ENCODE results near the gene ARHGAP15.

The ARHGAP15 gene

DNA sequence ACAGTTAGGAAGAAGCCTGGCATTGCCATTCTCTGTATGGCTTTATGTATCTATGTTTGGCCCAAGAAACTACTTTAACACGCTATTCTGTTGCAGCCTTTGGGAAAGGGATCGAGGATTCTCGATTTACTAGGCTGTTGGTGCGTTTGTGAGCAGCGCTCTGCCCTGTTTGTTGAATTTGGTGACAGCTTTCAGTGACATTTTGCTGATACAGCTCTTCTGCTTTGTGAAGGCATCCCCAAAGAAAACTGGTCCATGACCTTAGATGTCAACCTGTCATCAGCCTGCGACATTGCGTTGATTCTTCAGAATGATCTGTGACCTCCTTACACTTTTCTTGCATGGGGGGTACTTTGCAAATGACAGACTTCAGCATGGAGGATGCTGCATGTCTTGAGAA is 431.5 kb downstream of the ARHGAP15 start:
- TF ChIP-seq, protein P1, sequence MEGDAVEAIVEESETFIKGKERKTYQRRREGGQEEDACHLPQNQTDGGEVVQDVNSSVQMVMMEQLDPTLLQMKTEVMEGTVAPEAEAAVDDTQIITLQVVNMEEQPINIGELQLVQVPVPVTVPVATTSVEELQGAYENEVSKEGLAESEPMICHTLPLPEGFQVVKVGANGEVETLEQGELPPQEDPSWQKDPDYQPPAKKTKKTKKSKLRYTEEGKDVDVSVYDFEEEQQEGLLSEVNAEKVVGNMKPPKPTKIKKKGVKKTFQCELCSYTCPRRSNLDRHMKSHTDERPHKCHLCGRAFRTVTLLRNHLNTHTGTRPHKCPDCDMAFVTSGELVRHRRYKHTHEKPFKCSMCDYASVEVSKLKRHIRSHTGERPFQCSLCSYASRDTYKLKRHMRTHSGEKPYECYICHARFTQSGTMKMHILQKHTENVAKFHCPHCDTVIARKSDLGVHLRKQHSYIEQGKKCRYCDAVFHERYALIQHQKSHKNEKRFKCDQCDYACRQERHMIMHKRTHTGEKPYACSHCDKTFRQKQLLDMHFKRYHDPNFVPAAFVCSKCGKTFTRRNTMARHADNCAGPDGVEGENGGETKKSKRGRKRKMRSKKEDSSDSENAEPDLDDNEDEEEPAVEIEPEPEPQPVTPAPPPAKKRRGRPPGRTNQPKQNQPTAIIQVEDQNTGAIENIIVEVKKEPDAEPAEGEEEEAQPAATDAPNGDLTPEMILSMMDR (IDR thresholded peaks at IDR 0.05): no peak
- DNase-seq (ENCODE audit: low spot score): no peak

DNA sequence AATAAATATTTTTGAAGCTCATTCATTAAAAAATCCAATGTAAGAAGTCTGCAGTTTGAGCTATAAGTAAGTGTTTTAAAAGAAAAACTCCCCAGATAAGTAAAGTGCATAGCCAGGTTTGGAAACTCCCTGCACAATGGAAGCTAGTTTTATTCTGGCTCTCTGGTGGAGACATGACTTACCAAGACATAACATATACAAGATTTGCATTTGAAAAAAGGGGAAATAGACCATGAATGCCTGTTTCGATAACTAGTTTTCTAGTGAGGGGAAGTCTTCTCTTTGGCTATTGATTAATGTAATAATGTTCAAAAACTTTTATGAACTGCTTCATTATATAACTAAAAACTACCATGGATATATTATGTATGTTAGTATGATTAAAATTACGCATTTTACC is 435.2 kb downstream of the ARHGAP15 start:
- no peak overlapping the region for H3K4me3 ChIP-seq
- DNase-seq (ENCODE audit: low spot score): no peak
- H3K27ac ChIP-seq: no peak overlapping the region
- TF ChIP-seq, protein P1 (IDR thresholded peaks at IDR 0.05): no peak

More for the DNA sequence above, 431.5 kb downstream of the ARHGAP15 start:
- Histone ChIP-seq H3K27ac (no peak overlapping the region), H3K4me3 (no peak overlapping the region)

DNA sequence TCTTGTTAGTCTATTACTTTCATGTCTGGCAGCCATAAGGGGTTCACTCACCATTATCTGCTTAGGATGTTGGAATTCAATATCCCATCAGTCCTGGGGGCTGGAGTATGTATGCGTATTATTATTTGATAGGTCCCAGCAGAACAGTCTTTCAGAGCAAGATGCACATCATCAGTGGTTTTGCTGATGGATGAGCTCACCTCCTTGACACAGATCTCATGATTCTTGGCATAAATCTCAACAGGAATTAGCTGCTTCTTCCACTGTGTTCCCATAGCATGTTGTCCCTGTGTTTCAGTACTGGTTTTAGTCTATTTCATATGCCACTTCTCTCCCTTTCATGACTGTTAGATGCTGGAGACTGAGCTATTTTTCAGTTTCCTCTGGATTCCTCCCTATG is 442.5 kb downstream of the ARHGAP15 start:
- TF ChIP-seq, protein P1 (IDR thresholded peaks at IDR 0.05): no peak
- Histone ChIP-seq H3K27ac (no peak overlapping the region), H3K4me3 (no peak overlapping the region)
- no peak for DNase-seq (ENCODE audit: low spot score)

- H3K4me3 ChIP-seq: no peak overlapping the region
- no peak for DNase-seq (ENCODE audit: low spot score)
- H3K27ac ChIP-seq: no peak overlapping the region
- TF ChIP-seq, protein P1 (IDR thresholded peaks at IDR 0.05): no peak
Observed at GRCh38 chr2:143572421-143572820, 443.2 kb downstream of the ARHGAP15 start.

- DNase-seq (ENCODE audit: low spot score): no peak
- Histone ChIP-seq H3K4me3 (no peak overlapping the region), H3K27ac (no peak overlapping the region)
- TF ChIP-seq, protein P1 (IDR thresholded peaks at IDR 0.05): no peak
Observed at GRCh38 chr2:143574069-143574468, 444.9 kb downstream of the ARHGAP15 start.

GRCh38 chr2:143575340-143575739 is 446.1 kb downstream of the ARHGAP15 start:
- H3K4me3 ChIP-seq: no peak overlapping the region
- no peak overlapping the region for H3K27ac ChIP-seq
- DNase-seq (ENCODE audit: low spot score): no peak
- TF ChIP-seq, protein P1 (IDR thresholded peaks at IDR 0.05): no peak

- no peak for DNase-seq (ENCODE audit: low spot score)
- Histone ChIP-seq H3K27ac (no peak overlapping the region), H3K4me3 (no peak overlapping the region)
- TF ChIP-seq, protein P1 (IDR thresholded peaks at IDR 0.05): no peak
Observed at GRCh38 chr2:143577489-143577888, 448.3 kb downstream of the ARHGAP15 start.

Measured in coronary artery (tissue), 2 donors.